ENCODE results near the gene SLC31A1. TPM values are rescaled to one million over a fixed set of nuclear protein-coding genes. Genes with fewer than 3 reads are reported as not detected.
"Not testable (repeated sequence)": the region's sequence is repeated elsewhere in the genome, so short reads cannot be mapped to it uniquely, and the experiment has no call there.

SLC31A1 gene
- total RNA-seq, 2 donors from 2014 or later = 13.1 to 17.3 TPM

- Mint-ChIP-seq H3K4me3 (no peak overlapping the region), H3K27ac (no peak overlapping the region), H3K27me3 (no peaks in the 10 kb centered on the region), H3K36me3 (ENCODE audit: low read depth) (peaks cover 53% of the 10 kb centered on the region), H3K9me3 (no peaks in the 10 kb centered on the region), H3K4me1 (no peaks in the 10 kb centered on the region)
- ATAC-seq (replicated peaks) = no peak
These were observed 40.8 kb downstream of the SLC31A1 start for GRCh38 chr9:113261917-113262671.

GRCh38 chr9:113266174-113266573 lies 44.8 kb downstream of the SLC31A1 start:
- no peak overlapping the region for H3K4me3 Mint-ChIP-seq
- H3K4me1 Mint-ChIP-seq = peaks cover 18% of the 10 kb centered on the region
- H3K36me3 Mint-ChIP-seq (ENCODE audit: low read depth) = peaks cover 15% of the 10 kb centered on the region
- no peak overlapping the region for H3K27ac Mint-ChIP-seq
- ATAC-seq (replicated peaks) = no peak
- no peaks in the 10 kb centered on the region for H3K9me3 Mint-ChIP-seq
- H3K27me3 Mint-ChIP-seq = no peaks in the 10 kb centered on the region

GRCh38 chr9:113267911-113268566 lies 46.7 kb downstream of the SLC31A1 start:
- Mint-ChIP-seq H3K27ac (peak overlapping the region; percentile 52), H3K36me3 (ENCODE audit: low read depth) (no peaks in the 10 kb centered on the region), H3K4me3 (no peak overlapping the region), H3K4me1 (peaks cover 19% of the 10 kb centered on the region), H3K27me3 (no peaks in the 10 kb centered on the region), H3K9me3 (no peaks in the 10 kb centered on the region)
- ATAC-seq (replicated peaks) = no peak

GRCh38 chr9:113269355-113269754 lies 48.0 kb downstream of the SLC31A1 start:
- Mint-ChIP-seq H3K27me3 (no peaks in the 10 kb centered on the region), H3K4me1 (peaks cover 23% of the 10 kb centered on the region), H3K4me3 (peak overlapping the region; percentile 53), H3K27ac (peak overlapping the region; percentile 81), H3K9me3 (no peaks in the 10 kb centered on the region), H3K36me3 (ENCODE audit: low read depth) (no peaks in the 10 kb centered on the region)
- ATAC-seq (replicated peaks) = peak; percentile 94

- Mint-ChIP-seq H3K27ac (peak overlapping the region; percentile 81), H3K9me3 (no peaks in the 10 kb centered on the region), H3K27me3 (no peaks in the 10 kb centered on the region), H3K36me3 (ENCODE audit: low read depth) (no peaks in the 10 kb centered on the region), H3K4me3 (peak overlapping the region; percentile 53), H3K4me1 (peaks cover 24% of the 10 kb centered on the region)
- ATAC-seq (replicated peaks) = no peak
These were observed 48.5 kb downstream of the SLC31A1 start for GRCh38 chr9:113269871-113270270.

- Mint-ChIP-seq H3K4me3 (no peak overlapping the region), H3K36me3 (ENCODE audit: low read depth) (peaks cover 17% of the 10 kb centered on the region), H3K27me3 (no peaks in the 10 kb centered on the region), H3K9me3 (no peaks in the 10 kb centered on the region), H3K4me1 (peaks cover 28% of the 10 kb centered on the region), H3K27ac (no peak overlapping the region)
- peak; percentile 35 for ATAC-seq (replicated peaks)
These were observed 53.3 kb downstream of the SLC31A1 start for GRCh38 chr9:113274474-113275156.

GRCh38 chr9:113275157-113276131 lies 54.1 kb downstream of the SLC31A1 start, which contains the start of the genes CDC26 and PRPF4:
CDC26 (minus strand) TSS chr9:113275572; CDS start chr9:113272507, 3,065 bp downstream.
PRPF4 (plus strand) TSS chr9:113275658; CDS start chr9:113275744, 86 bp downstream.
- ATAC-seq (replicated peaks) = peak; percentile 97
- peaks cover 27% of the 10 kb centered on the region for H3K4me1 Mint-ChIP-seq
- no peaks in the 10 kb centered on the region for H3K9me3 Mint-ChIP-seq
- H3K27ac Mint-ChIP-seq = no peak within 1 kb of the TSS
- H3K36me3 Mint-ChIP-seq (ENCODE audit: low read depth) = peaks cover 26% of the 10 kb centered on the region
- H3K27me3 Mint-ChIP-seq = no peaks in the 10 kb centered on the region
- no peak within 1 kb of the TSS for H3K4me3 Mint-ChIP-seq

GRCh38 chr9:113278840-113279239 lies 57.5 kb downstream of the SLC31A1 start:
- Mint-ChIP-seq H3K36me3 (ENCODE audit: low read depth) (peaks cover 60% of the 10 kb centered on the region), H3K9me3 (no peaks in the 10 kb centered on the region), H3K27ac (peak overlapping the region; percentile 30), H3K4me3 (peak overlapping the region; percentile 39), H3K27me3 (no peaks in the 10 kb centered on the region), H3K4me1 (peaks cover 32% of the 10 kb centered on the region)
- ATAC-seq (replicated peaks) = no peak

- ATAC-seq (replicated peaks) = no peak
- Mint-ChIP-seq H3K4me3 (no peak overlapping the region), H3K9me3 (no peaks in the 10 kb centered on the region), H3K36me3 (ENCODE audit: low read depth) (peaks cover 81% of the 10 kb centered on the region), H3K27me3 (no peaks in the 10 kb centered on the region), H3K27ac (peak overlapping the region; percentile 4), H3K4me1 (peaks cover 27% of the 10 kb centered on the region)
These were observed 60.0 kb downstream of the SLC31A1 start for GRCh38 chr9:113281356-113281755.

- Mint-ChIP-seq H3K4me3 (no peak overlapping the region), H3K27me3 (no peaks in the 10 kb centered on the region), H3K9me3 (no peaks in the 10 kb centered on the region), H3K4me1 (no peaks in the 10 kb centered on the region), H3K27ac (peak overlapping the region; percentile 34), H3K36me3 (ENCODE audit: low read depth) (peaks cover 96% of the 10 kb centered on the region)
- no peak for ATAC-seq (replicated peaks)
These were observed 67.7 kb downstream of the SLC31A1 start for GRCh38 chr9:113289091-113289490.

GRCh38 chr9:113290052-113290607 lies 68.8 kb downstream of the SLC31A1 start:
- no peak for ATAC-seq (replicated peaks)
- Mint-ChIP-seq H3K36me3 (ENCODE audit: low read depth) (peaks cover 85% of the 10 kb centered on the region), H3K27ac (peak overlapping the region; percentile 34), H3K4me1 (no peaks in the 10 kb centered on the region), H3K27me3 (no peaks in the 10 kb centered on the region), H3K4me3 (no peak overlapping the region), H3K9me3 (no peaks in the 10 kb centered on the region)

- Mint-ChIP-seq H3K4me1 (no peaks in the 10 kb centered on the region), H3K36me3 (ENCODE audit: low read depth) (peaks cover 57% of the 10 kb centered on the region), H3K9me3 (no peaks in the 10 kb centered on the region), H3K27me3 (no peaks in the 10 kb centered on the region), H3K27ac (peak overlapping the region; percentile 33), H3K4me3 (no peak overlapping the region)
- no peak for ATAC-seq (replicated peaks)
These were observed 72.0 kb downstream of the SLC31A1 start for GRCh38 chr9:113293285-113293878.

GRCh38 chr9:113296247-113296646 lies 74.9 kb downstream of the SLC31A1 start:
- not testable (repeated sequence) for H3K9me3 Mint-ChIP-seq; H3K27me3 Mint-ChIP-seq; ATAC-seq (replicated peaks); H3K4me1 Mint-ChIP-seq; H3K4me3 Mint-ChIP-seq; H3K27ac Mint-ChIP-seq
- H3K36me3 Mint-ChIP-seq (ENCODE audit: low read depth) = peaks cover 28% of the 10 kb centered on the region
